PC-9 (cell line): ENCODE data around the gene HSPBAP1. TPM values are rescaled to one million over a fixed set of nuclear protein-coding genes. Genes with fewer than 3 reads are reported as not detected.

ENCODE experiments used
- BruUV-seq: library from RNA; stranded (reverse); fragments of 400-500 nt; replicated peaks from 2 replicates; lab custom pipeline; 2021; lab: Mats Ljungman, UMichigan
- CTCF ChIA-PET: fragments of 300-600 bp; sonication (Branson Sonifier 250); formaldehyde crosslinking; loops from one replicate; lab custom pipeline; 2022; ENCODE audit warnings: antibody characterized with exemption; lab: Charles Lee
- POLR2A ChIA-PET: fragments of 300-600 bp; sonication (Branson Sonifier 250); formaldehyde crosslinking; loops from one replicate; lab custom pipeline; 2022; ENCODE audit warnings: antibody characterized with exemption; ENCODE audit not compliant: unreplicated experiment; lab: Charles Lee
- DNase-seq, 2 experiments: peaks; one replicate each; pipeline versions ENCODE4 v3.0.0 to v3.0.0-alpha.2; 2015 to 2022; ENCODE audit warnings: mixed read lengths in 1 of 2
- H2AFZ ChIP-seq: fragments of 200-600 bp; sonication (generic); 2 replicates; pipeline ENCODE4 v1.8.1; 2017; ENCODE audit warnings: antibody characterized with exemption
- H3F3A ChIP-seq: fragments of 200-600 bp; sonication (generic); 2 replicates; pipeline ENCODE4 v1.8.1; 2017; ENCODE audit warnings: antibody characterized with exemption, mild to moderate bottlenecking, low read depth; ENCODE audit not compliant: insufficient read depth
- H3K27ac ChIP-seq: fragments of 200-600 bp; sonication (generic); 2 replicates; pipeline ENCODE4 v1.6.1; 2016; ENCODE audit warnings: mixed run types
- H3K27me3 ChIP-seq: fragments of 200-600 bp; sonication (generic); 2 replicates; pipeline ENCODE4 v1.6.1; 2016; ENCODE audit warnings: low read depth, mixed run types; ENCODE audit not compliant: insufficient read depth
- H3K36me3 ChIP-seq: fragments of 200-600 bp; sonication (generic); 2 replicates; pipeline ENCODE4 v1.6.1; 2016; ENCODE audit warnings: low read depth, mixed run types
- H3K4me1 ChIP-seq: fragments of 200-600 bp; sonication (generic); replicated peaks from 2 replicates; pipeline ENCODE4 v1.6.1; 2016; ENCODE audit warnings: mixed run types; ENCODE audit not compliant: insufficient read depth
- H3K4me2 ChIP-seq: fragments of 200-600 bp; sonication (generic); 2 replicates; pipeline ENCODE4 v1.6.1; 2017; ENCODE audit warnings: mixed run types
- H3K4me3 ChIP-seq: fragments of 200-600 bp; sonication (generic); 2 replicates; pipeline ENCODE4 v1.6.1; 2016; ENCODE audit warnings: mixed run types
- H3K79me2 ChIP-seq: fragments of 200-600 bp; sonication (generic); 2 replicates; pipeline ENCODE4 v1.6.1; 2017; ENCODE audit warnings: low read depth, mixed run types
- H3K9me2 ChIP-seq: fragments of 200-600 bp; sonication (generic); 2 replicates; pipeline ENCODE4 v1.8.1; 2017; ENCODE audit warnings: mild to moderate bottlenecking; ENCODE audit not compliant: insufficient read depth
- H3K9me3 ChIP-seq: fragments of 200-600 bp; sonication (generic); 2 replicates; pipeline ENCODE4 v1.8.1; 2016; ENCODE audit warnings: low read depth; ENCODE audit not compliant: insufficient read depth
- H4K20me1 ChIP-seq: fragments of 200-600 bp; sonication (generic); 2 replicates; pipeline ENCODE4 v1.8.1; 2017; ENCODE audit not compliant: insufficient read depth
- EZH2 ChIP-seq: fragments of 200-600 bp; sonication (generic); IDR thresholded peaks from 2 replicates; pipeline ENCODE4 v1.8.0; 2017; ENCODE audit warnings: antibody characterized with exemption, low read depth
- intact Hi-C: fragments of 100-400 bp; cut with micrococcal nuclease; formaldehyde crosslinking; loops from one replicate; pipeline ENCODE4 v1.10.0; 2022; ENCODE audit not compliant: unreplicated experiment
- total RNA-seq: library from RNA; stranded (reverse); gene quantifications from 2 replicates; pipeline ENCODE4 v1.2.3, GENCODE V29; 2021
- TF ChIP-seq, protein P1 (sequence below): fragments of 200-600 bp; sonication (generic); conservative IDR thresholded peaks from 2 replicates; pipeline ENCODE4 v1.6.1; 2017; ENCODE audit warnings: mixed run types, antibody characterized with exemption, mild to moderate bottlenecking, moderate library complexity

HSPBAP1 gene
- total RNA-seq, 1 experiment from 2014 or later = 10.9 TPM

DNA sequence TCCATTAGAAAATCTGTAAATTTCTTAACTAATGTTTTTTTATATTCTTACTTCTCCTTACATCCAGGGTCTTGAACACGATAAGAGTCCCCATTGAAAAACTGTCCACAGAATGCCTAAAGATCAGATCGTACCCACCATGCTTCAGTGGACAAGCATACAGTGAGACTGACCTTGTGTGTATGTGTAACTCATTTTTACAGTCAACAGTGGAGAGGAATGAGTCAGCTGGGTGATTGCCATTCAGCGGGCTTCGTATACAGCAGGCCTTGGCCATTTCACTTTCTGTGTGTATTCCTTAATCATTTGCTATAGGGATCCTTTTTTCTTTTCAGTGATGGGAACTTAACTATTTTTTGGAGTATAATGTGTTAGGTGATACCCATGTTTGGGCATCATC lies 102.4 kb downstream of the HSPBAP1 start:
- Histone ChIP-seq H3K9me2 (no peaks in the 10 kb centered on the region), H3K79me2 (no peaks in the 10 kb centered on the region), H3K27me3 (no peaks in the 10 kb centered on the region), H4K20me1 (no peaks in the 10 kb centered on the region), H3K36me3 (no peaks in the 10 kb centered on the region), H3K9me3 (no peaks in the 10 kb centered on the region), H3F3A (no peaks in the 10 kb centered on the region), H3K27ac (no peak overlapping the region), H2AFZ (no peak overlapping the region), H3K4me3 (no peak overlapping the region), H3K4me2 (no peak overlapping the region), H3K4me1 (no peaks in the 10 kb centered on the region)
- TF ChIP-seq, protein P1, sequence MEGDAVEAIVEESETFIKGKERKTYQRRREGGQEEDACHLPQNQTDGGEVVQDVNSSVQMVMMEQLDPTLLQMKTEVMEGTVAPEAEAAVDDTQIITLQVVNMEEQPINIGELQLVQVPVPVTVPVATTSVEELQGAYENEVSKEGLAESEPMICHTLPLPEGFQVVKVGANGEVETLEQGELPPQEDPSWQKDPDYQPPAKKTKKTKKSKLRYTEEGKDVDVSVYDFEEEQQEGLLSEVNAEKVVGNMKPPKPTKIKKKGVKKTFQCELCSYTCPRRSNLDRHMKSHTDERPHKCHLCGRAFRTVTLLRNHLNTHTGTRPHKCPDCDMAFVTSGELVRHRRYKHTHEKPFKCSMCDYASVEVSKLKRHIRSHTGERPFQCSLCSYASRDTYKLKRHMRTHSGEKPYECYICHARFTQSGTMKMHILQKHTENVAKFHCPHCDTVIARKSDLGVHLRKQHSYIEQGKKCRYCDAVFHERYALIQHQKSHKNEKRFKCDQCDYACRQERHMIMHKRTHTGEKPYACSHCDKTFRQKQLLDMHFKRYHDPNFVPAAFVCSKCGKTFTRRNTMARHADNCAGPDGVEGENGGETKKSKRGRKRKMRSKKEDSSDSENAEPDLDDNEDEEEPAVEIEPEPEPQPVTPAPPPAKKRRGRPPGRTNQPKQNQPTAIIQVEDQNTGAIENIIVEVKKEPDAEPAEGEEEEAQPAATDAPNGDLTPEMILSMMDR = no peak
- TF ChIP-seq EZH2 = no peak
- POLR2A ChIA-PET = interaction anchor here (0.6 kb wide), 1 partner anchor 41 kb away, joined by 9 read pairs; no protein-coding TSS in a partner anchor
- DNase-seq = no peak
- BruUV-seq = no TSS peak
- intact Hi-C loops = no loop called here
- CTCF ChIA-PET = no interaction called here

DNA sequence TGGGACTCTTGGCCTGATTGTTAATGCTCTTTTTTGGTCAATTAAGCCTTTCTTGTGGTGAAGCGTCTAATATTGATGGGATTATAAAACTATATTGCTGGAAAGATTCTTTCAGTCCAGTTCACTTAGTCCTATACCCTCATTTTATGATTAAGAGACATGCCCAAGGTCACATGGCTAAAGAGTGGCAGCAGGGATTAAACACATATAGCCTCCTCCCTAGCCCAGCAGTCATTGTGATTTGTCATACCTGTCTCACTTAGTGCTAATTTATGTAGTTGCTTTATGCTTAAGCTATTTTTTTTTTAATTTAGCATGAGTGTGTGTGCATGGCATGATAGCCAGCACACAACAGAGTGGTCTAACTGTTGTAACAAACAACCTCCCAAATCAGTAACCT lies 103.5 kb downstream of the HSPBAP1 start:
- no peaks in the 10 kb centered on the region for H3K36me3 ChIP-seq
- H3K27ac ChIP-seq = no peak overlapping the region

More for the DNA sequence above, 103.5 kb downstream of the HSPBAP1 start:
- no peaks in the 10 kb centered on the region for H3K79me2 ChIP-seq
- H3K9me2 ChIP-seq = no peaks in the 10 kb centered on the region
- H3K9me3 ChIP-seq = no peaks in the 10 kb centered on the region
- H4K20me1 ChIP-seq = no peaks in the 10 kb centered on the region
- H3K4me3 ChIP-seq = no peak overlapping the region
- BruUV-seq = no TSS peak
- H3K4me1 ChIP-seq = no peaks in the 10 kb centered on the region
- no peaks in the 10 kb centered on the region for H3K27me3 ChIP-seq
- no peak for TF ChIP-seq EZH2
- TF ChIP-seq, protein P1 = no peak
- CTCF ChIA-PET = no interaction called here
- no peak overlapping the region for H3K4me2 ChIP-seq
- intact Hi-C loops = no loop called here
- DNase-seq = no peak
- no peak overlapping the region for H2AFZ ChIP-seq
- POLR2A ChIA-PET = no interaction called here
- no peaks in the 10 kb centered on the region for H3F3A ChIP-seq

Other genes starting within 250 kb of the HSPBAP1 start
- gene PARP9, start 229.5 kb downstream of the HSPBAP1 start, total RNA-seq = 15.0 and 21.1 TPM in 2 replicates
- 30.0 and 41.7 TPM in 2 replicates for gene DTX3L, start 229.5 kb downstream of the HSPBAP1 start, total RNA-seq
- gene PARP15, start 216.2 kb downstream of the HSPBAP1 start, total RNA-seq = 0.07 and 0.13 TPM in 2 replicates
- gene PARP14, start 113.0 kb downstream of the HSPBAP1 start, total RNA-seq = 31.6 and 33.3 TPM in 2 replicates
- gene SLC49A4, start 1.2 kb upstream of the HSPBAP1 start, total RNA-seq = 24.0 and 28.1 TPM in 2 replicates
- not detected in 2 replicates for gene SEMA5B, start 233.9 kb upstream of the HSPBAP1 start, total RNA-seq